Retina (tissue), 1 donor: ENCODE data around the gene DNAH11.
A peak's percentile ranks its signal among the peaks of the same experiment; 100 is the strongest.
"Not testable (repeated sequence)": the region's sequence is repeated elsewhere in the genome, so short reads cannot be mapped to it uniquely, and the experiment has no call there.

Experiments used
- DNase-seq: peaks from one replicate; pipeline ENCODE4 v3.0.0-alpha.2; 2016

DNAH11 gene

DNA sequence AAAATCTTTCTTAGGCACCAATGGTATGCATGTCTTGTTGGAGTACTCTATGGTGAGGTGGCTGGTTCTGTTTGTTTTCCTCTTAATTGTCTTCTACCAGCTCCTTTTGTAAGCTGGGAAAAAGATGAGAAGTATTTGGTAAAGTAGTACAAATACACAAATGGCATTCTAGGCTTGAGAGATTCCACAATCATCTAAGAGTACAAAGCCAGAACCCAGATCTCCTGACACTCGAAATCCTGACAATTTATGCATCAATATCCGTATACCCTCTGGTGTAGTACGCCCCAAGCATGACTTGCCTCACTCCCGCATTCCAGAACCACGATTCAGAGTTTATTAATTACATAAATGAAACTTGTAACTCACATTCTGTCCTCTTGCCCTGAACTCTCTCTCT, 359.4 kb downstream of the DNAH11 start:
- DNase-seq: no peak

DNA sequence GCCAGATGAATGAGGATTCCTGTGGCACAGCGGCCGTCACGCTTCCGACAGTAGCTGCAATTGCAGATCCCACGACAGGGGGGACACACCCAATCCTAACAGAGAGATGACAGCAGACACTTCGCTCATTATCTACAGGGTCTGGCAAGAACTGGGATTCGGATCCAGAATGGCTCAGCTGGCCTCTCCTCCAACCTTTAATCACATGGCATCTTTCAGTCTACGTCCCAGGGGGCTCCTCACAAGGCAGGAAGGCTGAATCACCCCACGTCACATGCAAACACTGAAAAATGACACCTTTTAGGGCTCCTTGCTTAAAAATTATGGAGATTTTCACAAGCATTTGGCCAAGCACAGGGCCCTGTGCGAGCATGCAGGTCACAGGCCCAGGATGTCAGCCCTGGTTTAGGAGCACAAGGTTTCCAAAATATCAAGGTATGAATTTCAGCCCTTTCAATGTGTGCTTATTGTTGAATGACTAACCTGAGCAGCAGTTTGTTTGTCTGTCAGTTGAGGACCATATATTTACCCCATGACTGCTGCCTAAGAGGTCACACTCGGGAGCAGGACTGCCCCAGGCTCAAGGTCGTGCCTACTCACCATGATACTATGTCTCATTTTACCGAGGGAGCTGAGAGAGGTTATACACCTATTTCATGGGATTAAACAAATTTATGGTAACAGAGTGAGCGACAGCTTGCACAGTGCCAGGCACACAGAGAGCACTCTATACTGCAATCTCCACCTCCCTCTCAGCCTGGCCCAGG, 360.4 kb downstream of the DNAH11 start:
- no peak for DNase-seq

DNA sequence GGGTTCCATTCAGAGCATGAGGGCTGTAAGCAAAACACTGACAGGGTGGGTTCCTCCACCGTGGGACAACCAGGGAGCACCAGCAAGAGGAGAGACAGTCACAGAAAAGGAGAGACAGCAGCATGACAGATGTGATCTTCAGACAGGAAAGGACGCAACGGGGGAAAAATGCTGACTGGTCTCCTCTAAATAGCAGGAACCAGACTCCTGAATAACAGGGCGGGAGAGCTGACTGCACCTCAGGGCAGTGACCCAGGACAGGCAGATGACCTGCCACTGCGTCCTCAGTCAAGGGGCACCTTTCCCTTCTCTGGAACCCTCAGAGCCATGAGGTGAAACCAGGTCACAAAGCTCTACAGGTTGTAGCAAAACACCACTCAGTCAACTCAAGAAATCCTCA, 365.9 kb downstream of the DNAH11 start:
- DNase-seq: no peak

DNA sequence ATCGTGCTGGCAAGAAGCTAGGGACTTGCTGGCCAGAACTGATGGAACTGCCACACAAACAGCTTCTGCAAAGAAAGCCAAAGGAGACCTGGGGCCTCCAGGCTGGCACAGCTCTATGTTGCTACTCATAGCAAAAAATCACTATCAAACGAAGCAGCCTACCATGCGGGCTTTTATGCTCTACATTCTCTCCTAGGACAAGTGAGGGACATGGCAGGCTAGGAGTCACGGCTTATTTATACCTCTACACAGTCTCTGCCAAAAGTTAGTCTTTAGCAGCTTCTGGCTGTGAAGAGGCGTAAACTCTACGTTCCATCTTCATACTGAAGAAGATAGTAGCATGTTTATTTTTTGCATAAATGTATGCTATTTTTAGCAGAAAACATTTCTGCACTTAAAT, 367.4 kb downstream of the DNAH11 start:
- DNase-seq: no peak

DNA sequence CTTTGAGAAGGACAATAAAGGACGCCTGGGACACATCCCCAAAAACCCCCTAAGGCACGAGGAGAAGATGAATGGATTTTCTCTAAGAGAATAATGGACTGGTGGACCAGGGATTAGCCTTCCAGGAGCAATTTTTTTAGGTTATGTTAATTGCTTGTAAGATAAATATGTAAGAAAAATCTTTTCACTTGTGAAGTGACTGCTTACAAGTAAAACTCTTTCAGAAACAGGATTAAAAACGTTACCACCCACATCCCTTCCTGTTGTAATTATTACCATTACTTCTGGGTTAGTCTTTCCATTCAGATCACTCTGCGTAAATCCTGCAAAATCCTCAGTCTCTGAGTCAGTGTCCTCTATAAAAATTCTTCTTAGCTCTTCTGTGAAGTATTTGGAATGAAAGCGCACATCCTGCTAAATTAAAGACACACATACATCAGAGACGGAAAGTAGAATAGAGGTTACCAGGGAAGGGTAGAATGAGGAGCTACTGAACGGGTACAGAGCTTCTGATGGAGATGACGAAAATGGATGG, 368.6 kb downstream of the DNAH11 start:
- DNase-seq: no peak

DNA sequence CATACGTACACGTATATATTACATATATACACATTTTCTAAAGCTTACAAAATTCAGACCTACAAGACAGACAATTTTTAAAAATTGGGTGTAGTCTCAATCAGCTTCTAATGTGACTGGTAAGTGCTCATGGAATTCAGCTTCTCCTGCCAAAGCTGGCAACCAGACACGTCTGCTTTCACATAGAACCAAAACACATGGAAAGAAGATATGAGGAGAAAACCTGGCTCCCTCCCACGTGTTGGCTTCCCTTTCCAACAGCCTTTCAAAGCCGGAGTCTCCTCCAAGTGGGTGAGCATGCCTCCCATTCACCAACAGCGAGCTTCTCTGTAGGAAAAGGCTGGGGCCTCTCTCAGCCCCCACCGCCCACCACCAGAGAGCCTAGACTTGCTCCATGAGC, 369.5 kb downstream of the DNAH11 start:
- DNase-seq: no peak

DNA sequence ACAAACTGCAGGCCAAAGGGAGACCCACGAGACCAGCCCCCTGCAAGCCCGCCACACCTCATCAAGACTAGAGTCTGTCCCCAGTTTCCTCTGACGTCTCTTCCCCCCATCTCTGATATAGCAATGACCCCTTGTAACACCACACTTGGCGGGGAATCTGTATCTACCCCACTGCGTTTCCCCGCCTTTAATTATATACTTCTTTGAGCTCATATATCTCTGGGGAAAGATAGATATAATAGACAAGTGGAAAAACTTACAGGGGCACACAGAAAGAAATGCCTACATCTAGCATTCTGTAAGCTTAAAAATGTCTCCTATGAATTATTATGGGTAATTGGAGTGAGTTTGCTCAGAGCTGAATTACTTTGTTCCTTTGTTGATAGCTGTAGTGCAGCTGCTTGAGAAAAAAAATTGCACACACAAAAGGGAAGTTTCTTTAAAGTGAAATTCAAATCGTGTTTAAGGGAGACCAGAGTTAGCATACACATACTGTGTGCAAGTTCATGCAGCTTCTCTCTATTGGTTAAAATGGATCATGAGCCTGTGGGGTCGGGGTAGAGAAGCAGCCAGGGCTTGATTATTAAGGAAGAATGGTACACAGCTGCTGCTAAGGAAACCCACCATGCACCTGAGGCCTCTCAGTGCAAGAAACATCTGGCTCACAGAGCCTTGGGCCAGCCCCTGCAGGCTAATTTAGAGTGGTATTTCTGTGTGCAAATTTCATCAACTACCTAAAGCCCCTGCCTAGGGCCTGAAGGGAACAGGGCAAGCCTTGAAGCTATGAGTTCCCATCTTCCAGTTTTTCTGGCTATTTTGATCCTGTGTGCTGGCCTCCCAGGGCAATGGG, 370.3 kb downstream of the DNAH11 start:
- no peak for DNase-seq

DNA sequence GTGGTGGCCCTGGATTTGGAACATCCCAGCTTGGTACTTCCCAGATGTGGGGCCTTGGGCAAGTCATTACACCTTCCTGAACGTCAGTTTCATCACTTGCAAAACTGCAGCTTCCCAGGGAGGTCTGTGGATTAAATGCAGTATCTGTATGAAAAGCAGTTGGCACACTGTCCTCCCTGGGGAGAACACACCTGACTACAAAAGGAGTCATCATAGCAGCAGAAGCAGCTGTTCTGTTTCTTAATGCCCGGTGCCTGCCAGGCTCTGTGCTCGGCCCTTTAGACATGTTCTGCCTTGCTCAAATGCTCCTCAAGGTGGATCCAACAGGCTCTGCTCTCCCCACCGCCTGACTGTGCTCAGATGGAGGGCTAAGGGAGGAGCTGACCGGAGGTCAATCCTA, 371.8 kb downstream of the DNAH11 start:
- no peak for DNase-seq

DNA sequence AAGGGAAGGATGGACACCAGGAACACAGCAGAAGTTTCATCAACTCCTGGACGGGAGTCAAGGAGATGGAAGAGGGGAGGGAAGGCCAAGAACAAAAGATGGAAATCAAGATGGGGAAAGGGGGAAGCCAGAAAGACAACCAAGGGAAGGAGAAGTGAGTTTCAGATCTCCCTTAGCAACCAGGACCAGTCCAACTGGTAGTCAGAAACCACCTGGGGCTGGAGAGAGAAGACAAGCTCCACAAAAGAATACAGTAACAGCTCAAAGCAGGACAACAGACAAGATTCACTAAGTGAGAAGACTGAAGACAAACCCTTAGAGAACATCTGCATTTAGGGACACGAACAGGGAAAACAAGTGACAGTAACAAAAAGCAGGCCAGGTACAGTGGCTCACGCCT, 372.3 kb downstream of the DNAH11 start:
- no peak for DNase-seq

DNA sequence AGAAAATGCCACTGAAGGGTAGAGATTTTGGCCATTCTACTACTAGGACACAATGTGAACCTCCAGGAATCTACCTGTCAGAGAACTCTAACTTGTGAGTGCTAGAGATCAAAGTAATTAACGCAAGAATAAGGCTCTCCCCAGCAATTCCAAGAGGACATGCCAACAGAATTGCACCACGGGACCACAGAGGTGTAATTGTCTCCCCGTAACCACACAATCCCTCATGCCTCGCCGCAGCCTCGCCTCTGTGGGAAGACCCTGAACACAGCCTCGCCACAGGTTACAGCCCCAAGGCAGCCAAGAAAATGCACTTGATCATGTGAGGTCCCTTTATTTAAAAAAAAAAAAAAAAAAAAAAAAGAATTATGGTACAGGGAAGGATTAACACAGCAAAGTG, 373.3 kb downstream of the DNAH11 start:
- no peak for DNase-seq

DNA sequence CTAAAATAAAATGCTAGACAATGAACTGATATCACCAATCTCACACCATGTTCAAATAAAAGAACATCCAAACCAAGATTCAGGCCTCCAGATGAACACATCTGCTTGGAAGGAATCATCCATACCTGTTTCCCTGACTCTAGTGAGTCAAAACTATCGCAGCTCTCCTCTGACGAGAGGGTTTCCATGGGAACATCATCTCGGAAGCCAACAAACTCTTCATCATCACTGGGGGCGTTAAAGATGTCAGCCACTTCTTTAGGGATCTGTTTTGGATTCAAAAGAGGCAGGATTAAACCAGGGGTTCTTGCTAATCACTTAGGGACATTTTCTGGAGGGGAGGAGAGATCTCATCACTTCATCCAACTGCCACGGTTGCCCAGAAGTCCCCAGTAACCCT, 373.8 kb downstream of the DNAH11 start:
- DNase-seq: no peak

DNA sequence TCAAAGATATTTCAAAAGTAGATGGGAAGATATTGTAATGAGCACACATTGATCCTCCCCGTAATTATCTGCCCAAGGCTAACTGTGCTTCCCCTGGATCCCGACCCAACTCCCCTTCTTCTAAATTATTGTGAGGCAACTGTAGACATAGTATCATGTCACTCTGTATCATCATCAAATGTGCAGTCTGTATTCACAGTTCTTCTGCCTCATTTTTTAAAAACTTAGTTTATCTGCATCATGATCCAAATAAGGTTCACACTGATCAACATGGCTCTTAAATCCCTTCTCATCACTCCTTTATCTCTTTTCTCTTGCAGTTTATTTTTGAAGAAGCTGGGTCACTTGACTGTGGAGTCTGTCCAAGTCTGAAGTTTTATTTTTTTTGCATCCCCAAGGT, 375.4 kb downstream of the DNAH11 start:
- peak; percentile 66 for DNase-seq

DNA sequence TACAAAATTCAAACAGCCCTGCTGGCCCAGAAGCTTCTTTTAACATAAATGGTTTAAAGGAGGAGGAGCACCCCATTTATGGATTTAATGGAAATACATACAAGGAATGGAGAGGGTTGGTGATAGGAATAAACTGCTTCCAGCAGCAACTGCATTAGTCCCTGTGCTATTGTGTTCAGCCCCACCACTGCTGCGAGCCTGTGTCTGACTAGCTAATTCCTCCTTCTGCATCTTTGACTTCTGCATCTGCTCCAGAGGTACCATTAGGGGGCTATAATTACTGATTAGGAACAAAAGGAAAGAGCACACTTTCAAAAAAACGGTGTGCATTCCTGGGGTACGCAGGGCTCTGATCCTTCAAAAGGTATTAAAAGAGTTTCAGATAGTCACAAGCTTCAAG, 378.1 kb downstream of the DNAH11 start:
- DNase-seq: peak; percentile 39

DNA sequence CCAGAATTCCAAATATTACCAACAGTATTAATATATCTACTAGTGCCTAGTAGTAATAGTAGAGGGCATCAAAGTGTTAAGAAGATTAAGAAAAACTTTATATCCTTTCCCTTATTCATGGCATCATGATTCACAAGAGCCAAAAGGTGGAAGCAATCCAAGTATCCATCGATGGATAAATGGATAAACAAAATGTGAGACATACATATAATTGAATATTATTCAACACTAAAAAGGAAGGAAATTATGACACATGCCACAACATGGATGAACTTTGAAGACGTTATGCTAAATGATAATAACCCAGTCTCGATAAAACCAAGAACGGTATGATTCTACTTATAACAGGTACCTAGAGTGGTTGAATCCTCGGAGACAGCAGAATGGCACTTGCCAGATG, 379.8 kb downstream of the DNAH11 start:
- DNase-seq: no peak

DNA sequence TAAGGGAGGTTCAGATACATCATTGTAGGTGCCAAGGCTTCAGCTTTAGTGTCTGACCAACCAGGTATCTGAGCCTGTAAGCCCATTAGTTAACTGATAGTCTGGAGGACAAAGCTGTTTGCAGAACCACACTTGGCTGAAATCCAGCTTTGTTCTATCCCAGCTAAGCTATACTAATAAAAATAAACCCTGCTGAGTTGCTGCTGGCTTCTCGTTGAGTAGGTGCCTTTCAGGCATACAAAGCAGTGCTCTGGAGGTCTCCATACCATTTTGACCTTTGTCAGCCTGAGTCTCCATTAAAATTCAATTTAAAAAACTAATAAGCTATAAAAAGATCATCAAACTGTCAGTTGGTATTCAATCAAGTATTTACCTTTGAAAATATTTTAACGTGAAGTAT, 380.8 kb downstream of the DNAH11 start:
- no peak for DNase-seq

DNA sequence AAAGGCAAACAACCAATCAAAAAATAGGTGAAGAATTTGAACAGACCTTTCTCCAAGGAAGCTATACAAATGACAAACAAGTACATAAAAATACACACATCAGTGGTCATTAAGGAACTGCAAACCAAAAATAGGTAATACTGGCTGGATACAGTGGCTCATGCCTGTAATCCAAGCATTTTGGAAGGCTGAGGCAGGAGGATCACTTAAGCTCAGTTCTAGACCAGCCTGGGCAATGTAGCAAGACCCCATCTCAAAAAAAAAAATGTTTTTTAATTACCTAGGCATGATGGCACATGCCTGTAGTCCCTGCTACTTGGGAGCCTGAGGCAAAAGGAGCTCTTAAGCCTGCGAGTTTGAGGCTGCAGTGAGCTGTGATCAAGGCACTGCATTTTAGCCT, 383.6 kb downstream of the DNAH11 start:
- no peak for DNase-seq

DNA sequence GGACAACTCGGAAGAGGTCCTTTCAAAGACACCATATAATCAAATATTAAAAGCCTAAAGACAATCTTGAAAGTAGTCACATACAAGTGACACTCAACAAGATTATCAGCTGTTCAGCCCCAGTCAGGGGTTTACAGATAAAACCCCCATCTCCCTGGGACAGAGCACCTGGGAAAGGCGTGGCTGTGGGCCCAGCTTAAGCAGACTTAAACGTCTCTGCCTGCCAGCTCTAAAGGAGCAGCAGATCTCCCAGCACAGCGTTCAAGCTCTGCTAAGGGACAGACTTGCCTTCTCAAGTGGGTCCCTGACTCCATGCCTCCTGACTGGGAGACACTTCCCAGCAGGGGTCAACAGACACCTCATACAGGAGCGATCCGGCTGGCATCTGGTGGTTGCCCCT, 384.9 kb downstream of the DNAH11 start:
- no peak for DNase-seq

DNA sequence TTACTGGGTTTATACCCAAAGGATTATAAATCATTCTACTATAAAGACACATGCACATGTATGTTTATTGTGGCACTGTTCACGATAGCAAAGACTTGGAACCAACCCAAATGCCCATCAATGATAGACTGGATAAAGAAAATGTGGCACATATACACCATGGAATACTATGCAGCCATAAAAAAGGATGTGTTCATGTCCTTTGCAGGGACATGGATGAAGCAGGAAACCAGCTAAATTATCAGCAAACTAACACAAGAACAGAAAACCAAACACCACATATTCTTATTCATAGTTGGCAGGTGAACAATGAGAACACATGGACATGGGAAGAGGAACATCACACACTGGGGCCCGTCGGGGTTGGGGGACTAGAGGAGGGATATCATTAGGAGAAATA, 390.5 kb downstream of the DNAH11 start:
- not testable (repeated sequence) for DNase-seq

DNA sequence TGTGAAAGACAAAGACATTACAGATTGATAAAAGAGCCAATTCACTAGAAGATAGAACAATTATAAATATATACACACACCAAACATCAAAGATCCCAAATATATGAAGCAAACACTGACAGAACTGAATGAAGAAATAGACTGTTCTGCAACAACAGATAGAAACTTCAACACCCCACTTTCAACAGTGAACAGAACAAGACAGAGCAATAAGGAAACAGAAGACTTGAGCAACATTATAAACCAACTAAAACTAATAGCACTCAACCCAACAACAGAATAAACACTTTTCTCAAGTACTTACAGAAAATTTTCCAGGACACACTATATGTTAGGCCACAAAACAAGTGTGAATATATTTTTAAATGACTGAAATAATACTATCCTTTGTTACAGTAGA, 392.0 kb downstream of the DNAH11 start:
- DNase-seq: no peak

DNA sequence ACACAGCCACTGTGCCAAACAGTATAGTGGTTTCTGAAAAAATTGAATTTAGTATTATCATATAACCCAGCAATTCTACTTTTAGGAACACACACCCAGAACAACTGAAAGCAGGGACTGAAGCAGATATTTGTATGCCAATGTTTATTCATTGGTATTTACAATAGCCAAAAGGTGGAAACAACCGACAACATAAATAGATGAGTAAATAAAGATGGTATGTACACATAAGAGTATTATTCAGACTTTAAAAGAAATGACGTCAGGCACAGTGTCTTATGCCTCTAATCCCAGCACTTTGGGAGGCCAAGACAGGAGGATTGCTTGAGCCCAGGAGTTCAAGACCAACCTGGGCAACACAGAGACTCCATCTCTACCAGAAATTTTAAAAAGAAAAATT, 395.6 kb downstream of the DNAH11 start:
- DNase-seq: no peak

DNA sequence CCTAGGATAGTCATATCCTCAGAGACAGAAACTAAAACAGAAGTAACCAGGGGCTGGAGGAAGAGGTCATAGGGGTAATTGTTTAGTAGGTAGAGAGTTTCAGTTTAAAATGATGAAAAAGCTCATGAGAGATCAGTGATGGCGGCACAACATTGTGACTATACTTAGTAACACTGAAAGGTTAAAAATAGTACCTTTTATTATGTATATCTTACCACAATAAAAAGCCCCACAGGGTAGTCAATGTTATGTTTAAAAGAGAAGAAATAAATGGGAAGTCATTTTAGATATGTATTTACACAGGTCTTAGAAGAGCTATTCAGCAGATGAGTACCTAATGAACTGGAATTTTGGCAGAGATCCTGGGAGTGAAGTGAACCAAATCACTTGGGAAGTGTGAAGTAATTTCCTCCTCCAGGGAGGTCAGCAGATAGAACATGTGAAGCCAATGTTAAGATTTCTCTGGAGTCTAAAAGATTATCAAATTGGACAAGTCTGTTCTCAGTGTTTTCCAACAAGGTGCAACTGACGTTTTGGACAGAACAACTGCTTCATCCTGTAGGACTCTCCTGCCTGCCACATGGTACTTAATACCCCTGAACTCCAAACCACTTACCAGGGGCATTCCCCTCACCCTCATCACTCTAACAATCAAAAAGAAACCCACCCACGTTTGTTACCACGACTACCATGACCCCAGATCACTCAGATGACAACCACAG, 396.5 kb downstream of the DNAH11 start:
- DNase-seq: no peak

DNA sequence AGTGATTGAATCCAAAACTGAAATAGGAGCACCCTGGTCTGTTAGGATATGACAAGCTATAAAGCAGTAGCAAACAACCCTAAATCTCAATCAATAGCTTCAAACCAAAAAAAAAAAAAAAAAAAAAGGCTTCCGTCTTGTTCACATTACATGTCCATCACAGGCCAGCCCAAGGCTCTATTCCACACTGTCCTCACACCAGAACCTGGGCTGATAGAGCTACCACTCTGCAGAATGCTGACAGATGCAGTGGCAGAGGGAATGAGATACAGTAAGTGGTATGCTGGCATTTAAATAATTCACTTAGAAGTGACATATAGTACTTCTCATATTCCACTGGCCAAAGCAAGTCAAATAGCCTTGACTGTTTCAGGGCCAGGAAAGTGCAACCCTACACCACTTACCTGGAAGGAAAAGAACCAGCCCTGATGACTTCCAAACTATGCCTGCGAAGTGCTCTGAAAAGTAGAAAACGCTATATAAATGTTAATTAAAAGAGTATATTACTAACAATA, 397.1 kb downstream of the DNAH11 start:
- no peak for DNase-seq

DNA sequence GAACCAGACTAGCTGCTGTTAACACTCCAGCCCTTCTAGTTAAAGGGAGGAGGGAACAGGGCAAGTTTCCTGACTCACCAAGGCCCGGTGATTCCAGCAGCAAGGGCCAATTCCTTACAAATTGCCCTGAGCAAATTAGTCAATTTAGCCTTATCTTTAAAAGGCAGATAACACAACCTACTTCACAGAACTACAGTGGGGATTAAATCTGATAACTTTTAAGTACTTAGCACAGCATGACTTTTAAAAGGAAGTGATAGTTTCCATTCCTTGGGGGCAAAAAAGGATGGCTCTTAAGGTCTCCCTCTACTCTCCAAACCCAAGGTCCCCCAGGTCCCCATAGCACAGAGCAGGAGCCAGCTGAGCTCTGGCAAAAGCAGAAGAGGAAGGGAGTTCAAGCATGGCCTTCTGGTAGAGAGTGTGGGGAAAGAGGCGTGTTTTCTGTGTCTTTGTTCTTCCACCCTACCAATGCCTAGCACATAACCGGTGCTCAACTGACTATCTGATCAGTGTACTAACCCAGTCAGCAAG, 398.8 kb downstream of the DNAH11 start:
- peak; percentile 34 for DNase-seq
